NCI-H446 treated with DMSO at 0.1 percent for 48 hours (cell line): ENCODE data around the gene HESX1.

ENCODE experiments used
- DNase-seq: peaks from one replicate; lab custom pipeline; 2025; lab: John Stamatoyannopoulos, UW

The HESX1 gene

DNA sequence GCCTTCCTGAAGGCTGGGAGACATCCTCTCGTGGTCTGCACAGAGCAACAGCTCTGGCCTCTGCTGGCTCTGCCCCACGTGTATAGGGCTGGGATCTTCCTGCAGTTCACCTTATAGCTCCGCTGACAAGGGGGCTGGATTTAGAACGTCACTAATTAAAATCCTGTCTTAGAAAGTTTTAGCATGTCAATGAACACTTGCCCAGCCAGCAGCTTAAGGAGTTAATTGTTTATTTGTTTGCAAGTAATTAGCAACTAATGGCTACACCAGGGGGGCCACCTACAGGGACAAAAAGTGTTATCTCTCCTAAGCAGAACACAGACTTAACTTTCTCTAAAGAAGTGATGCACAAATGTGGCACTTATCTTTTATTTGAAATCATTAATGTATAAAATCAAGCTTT, at the start of gene HESX1:
Gene HESX1 (minus strand): TSS at position 84 of the 403 bp plus-strand sequence. CDS start 60 bp downstream, at position 24.
- no peak for DNase-seq

DNA sequence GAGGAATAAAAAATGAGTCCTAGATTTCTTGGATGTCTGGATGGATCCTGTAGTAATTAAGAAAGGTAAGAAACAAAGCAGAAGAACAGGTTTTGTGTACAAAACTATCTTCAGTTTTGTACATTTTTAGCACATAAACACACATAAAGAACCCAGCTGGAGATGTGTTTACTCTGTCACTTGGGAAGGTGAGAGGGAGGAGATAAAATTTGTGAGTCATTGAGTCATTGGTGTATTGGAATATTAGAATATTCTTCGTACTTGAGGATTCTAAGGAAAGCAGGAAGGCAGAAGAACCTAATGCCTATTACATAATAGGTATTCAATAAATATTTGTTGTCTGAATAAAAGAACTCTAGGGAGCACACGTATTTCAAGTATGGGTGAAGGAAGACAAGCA, 45.2 kb upstream of the HESX1 start:
- DNase-seq, result no peak

DNA sequence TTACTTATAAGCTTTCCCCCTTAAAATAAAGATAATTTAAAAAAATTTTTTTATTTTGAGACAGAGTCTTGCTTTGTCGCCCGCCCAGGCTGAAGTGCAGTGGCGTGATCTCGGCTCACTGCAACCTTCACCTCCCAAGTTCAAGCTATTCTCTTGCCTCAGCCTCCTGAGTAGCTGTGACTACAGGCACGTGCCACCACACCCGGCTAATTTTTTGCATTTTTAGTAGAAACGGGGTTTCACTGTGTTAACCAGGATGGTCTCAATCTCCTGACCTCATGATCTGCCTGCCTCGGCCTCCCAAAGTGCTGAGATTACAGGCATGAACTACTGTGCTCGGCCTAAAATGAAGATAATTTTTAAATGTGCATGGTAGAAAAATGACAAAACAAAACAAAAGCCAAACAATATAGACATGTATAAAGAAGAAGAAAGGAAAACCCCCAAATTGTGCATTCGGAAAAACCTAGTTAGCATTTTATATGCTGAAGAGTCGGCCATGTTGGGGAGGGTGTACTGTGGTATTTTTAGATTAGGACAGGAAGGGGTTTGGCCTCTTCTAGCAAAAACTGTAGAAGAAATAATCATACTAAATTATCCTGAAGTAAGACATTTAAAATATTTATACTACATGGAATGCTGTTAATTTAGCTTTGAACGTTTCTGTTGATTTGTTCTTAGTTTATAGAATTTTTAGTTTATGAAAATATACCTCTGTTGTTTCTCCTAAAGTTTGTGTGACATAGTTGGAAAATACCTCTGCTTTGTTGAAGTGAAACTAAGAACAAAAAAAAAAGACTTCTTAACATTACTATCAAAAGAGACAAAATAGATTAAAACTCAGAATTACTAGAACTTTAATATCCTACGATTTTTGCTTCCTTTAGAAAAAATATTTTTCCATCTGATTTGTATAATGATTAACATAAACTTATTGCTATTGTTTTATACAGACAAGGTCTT, 35.1 kb upstream of the HESX1 start:
- DNase-seq, result no peak

DNA sequence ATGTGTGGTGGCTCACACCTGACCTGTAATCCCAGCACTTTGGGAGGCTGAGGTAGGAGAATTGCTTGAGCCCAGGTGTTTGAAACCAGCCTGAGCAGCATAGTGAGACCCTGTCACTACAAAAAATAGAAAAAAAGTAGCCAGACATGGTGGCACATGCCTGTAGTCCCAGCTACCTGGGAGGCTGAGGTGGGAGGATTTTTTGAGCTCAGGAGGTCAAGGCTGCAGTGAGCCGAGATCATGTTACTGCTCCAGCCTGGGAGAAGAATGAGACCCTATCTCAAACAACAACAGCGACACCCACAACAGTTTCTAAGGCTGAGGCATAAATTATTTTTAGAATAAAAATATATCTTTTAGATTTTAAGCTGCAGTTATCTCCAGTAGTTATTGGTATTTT, 34.0 kb upstream of the HESX1 start:
- DNase-seq, result no peak

DNA sequence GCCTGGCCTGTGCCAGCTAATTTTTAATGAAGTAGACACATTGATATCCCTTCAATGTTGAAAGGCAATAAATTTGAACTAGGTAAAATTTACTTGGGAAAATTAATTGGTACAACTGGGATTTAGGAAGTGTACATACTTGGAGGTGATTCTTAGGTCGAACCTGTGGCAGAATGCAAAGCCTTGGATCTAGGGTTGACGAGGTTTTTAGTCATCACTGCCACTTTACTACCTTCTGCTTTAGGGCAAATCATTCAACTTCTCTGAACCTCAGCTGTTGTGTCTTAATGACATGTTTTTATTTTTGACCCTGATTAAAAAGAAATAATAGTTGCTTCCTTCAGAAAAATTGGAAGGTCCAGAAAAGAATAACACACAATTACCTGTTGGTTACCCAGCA, 30.2 kb upstream of the HESX1 start:
- no peak for DNase-seq

DNA sequence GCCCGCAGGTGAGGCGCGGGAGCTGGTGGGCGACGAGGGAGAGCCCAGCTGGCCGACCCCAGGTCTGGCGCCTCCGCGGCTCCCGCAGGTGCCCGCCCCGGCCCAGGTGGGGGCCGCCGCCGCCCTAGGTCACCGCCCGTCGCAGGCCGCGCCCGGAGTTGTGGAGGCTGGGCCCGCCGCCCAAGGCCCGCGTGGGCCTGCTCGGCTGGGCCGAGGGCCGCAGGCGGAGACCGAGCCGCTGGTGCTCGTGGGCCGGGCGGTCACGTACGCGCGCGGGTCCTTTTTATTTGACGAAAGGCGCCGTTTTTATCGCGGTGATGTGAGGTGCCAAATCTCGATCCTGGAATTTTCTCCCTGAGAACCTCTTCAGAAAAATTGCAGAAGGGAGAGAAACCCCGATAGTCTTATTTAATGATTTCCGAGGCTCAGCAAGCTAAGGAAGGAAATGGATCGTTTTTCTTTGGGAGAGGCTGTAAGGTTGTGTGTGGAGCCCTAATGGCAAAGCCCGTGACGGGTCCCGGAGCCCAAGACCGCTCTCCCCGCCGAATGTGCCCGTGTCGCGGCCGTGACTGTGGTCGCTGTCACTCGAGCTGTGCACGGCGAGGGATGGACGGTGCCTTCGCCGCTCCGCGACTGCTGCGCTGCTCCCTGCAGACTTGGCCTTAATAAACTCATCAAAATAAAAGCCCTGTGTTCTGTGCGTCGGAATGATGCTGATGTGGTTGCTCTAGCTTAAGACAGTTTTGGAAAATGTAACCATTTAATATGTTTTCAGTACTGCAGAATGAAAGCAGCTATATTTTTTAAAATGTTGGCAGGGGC, 28.4 kb upstream of the HESX1 start:
- DNase-seq, result no peak

DNA sequence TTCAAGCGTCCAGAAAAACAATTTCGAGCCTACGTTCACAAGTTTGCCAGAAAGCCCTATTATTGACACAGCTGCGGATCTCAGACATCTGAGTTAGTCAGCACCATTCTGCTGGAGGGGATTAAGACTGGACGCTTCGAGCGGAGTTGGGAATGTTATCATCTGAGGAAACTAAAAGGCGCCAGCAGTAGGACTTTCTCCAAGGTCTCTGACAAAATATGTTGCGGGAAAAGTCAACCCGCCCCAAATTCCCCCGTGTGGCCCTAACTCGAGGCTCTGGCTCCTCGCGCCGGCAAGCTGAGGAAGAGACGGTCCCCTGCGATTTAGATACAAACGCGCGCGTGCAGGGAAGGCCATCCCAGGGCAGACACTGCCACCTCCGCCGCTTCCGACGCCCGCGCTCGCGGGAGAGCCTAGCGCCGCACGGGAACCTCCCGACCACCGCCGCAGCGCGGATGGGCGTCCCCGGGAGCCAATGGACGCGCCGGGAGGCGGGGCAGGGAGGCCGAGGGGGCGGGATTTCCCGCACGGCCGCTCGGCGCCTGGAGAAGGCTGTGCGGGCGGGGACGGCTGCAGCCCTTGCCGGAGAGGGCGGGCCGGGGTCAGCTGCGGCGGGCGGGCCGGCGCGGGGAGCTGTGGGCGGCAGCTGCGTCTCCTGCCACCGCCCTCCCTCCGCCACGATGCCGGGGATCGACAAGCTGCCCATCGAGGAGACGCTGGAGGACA, 27.6 kb upstream of the HESX1 start, which contains the start of gene APPL1:
Gene APPL1 (plus strand): TSS at position 526 of the 726 bp plus-strand sequence. CDS start 155 bp downstream, at position 681.
- peak; percentile 63 for DNase-seq

DNA sequence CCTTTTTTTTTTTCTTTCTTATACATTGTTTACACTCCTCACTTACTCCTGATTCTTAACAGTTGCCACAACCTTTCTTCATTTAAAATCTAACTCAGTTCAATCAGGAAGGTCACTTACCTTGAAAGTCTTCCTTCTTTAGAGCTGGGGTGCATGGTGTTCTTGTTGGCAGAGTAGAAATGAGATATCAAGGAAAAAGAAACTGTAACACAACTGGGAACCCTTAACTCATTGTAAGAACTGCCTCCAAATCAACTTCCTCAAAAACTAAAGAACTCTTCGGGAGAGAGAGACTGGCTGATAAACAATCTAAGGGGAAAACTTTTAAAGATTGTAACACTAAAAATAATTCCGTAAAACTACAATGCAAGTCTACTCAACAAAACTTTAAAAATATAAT, 26.4 kb upstream of the HESX1 start:
- no peak for DNase-seq

DNA sequence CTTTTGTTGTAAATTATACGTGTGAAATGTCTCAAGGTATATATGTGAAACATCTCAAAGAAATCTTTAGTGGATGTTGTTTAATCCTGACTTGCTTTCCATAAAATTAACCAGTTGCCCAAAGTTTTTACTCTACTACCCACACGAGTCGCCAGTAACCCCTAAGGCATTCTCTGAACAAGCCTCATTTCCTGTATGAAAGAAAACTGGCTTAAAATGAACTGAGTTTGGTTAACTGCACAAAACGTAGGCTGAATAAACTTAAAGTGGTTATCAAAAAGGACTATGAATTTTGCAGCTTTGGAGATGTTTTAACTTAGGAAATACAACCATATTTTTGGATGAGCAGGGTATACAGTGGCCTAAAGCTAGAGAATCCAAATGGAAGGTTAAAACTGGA, 25.1 kb upstream of the HESX1 start:
- DNase-seq, result no peak

DNA sequence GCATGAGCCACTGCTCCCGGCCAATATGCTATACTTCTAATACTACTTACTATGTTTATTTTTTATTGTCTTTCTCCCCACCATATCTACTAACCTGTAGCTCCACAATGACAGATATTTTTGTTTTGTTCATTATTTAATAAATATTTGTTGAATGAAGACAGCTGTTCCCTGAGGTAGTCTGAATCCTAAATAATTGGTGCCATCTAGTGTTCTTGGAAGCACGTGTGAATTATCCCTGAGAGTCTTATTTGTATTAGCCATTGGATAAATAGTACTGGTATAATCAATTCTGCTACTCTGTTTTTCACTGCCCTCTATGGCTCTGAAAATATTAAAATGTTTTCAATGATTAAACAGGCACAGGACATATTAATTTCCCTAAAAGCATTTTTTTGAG, 22.1 kb upstream of the HESX1 start:
- DNase-seq, result no peak

DNA sequence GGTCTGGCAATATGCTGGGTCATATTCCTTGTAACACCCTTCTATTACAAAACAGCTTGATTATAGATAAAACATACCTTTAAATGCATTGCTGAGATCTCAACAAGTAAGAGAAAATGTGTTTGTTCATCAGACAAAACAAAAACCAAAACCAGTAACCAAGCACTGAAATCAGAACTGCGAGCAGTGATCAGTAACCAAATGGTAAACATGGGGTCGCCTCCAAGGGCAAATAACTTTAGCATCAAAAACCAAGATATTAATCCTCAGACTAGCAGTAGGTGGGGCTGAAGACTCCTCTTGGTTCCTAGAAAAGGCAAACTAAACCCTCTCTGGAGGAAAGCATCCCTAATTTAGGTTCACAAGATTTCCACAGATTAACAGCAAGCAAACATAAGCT, 6.6 kb upstream of the HESX1 start:
- no peak for DNase-seq

DNA sequence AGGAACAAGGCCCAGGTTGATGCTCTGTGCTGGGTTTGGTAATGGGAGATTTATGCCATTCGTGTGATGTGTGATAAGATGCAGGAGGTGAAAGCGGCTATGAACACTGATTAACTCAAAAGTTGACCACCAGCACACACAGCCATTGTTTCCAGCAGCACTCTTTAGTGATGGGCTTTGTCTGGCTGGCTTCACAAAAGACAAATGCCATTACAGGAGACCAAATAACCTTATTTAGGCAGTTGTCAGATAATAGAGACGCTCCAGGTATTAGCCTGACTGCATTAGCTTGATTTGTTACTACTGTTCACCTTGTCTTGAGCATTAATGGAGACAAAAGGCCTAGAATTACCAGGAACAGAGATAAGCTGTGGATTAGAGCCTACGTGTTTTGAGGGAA, 5.1 kb downstream of the HESX1 start:
- DNase-seq, result no peak

DNA sequence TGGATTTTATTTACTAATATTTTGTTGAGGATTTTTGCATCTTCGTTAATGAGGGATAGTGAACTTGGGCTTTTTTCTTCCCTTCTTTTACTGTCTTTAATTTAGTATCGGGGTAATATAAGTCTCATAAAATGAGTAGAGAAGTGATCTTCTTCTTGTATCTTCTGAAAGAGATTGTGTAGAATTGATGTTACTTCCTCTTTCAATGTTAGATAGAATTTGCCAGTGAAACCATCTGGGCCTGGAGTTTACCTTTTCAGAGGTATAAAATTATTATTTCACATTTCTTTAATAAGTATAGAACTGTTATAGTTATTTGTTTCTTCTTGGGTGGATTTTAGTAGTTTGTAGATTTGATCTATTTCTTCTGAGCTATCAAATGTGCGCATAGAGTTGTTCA, 7.8 kb downstream of the HESX1 start:
- no peak for DNase-seq

DNA sequence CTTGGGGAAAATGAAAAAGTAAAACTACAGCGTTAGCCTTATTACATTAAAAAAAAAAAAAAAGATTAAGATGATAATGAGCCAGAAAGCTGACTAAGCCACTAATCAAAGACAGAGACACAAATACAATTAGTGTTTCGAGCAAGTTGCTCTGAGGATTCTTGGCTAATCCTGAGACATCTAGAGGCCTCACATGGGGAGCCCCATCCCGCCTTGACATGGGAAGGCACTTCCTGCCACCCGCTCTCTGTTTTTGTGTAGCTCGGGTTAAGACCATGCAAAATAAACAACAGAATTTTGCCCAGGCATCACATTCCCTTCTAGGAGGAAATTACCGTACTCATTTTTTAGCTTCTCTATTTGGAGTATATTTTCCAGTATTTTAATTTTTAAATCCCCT, 15.3 kb downstream of the HESX1 start:
- DNase-seq, result no peak

DNA sequence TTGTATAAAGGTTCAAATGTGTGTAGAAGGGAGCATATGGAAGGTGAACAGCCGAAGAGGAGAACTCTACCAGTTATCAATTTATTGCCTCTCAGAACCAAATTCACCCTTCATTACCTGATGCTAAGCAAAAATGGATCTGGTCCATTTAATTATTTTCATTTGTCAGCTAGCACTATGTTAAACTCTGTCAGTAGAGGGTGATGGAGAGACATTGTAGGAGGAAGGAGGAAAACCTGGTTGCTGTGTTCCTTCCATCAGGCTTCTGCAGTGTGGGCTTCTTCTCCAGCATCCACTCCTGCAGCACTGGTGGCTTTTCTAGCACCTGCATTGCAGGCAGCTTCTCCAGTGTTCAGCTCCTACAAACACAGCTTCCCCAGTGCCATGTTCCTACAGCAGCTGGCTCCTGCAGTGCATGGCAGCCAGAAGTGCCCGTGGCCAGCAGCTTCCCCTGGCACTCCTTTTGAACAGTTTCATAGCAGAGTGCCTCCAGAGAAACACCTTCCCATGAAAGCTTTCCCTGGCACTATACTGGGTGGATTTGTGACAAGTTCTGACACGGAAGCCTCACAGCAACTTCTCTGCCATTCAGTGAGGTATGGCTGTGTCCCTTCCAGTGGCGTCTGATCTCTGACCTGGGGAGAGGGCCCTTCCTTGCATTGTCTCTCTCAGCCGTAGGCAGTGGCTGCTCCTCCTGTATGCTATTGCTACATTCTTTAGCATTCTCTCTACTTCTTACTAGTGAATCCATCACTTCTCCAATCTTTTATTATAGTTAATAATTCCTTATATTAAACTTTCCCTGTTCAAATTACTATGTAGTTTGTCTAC, 20.0 kb downstream of the HESX1 start:
- DNase-seq, result no peak

DNA sequence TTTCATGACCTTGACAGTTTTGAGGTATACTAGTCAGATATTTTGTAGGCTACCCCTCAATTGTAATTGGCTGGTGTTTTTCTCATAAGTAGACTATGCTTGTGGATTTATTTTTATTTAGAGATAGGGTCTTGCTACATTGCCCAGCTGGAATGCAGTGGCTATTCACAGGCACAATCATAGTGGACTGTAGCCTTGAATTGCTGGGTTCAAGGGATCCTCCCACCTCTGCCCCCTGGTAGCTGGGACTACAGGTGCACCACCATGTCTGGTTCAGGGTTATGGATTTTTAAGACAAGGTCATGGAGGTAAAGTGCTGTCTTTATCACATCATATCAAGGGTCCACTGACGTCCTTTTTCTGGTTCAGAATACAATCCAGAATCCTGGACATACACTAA, 23.7 kb downstream of the HESX1 start:
- no peak for DNase-seq

DNA sequence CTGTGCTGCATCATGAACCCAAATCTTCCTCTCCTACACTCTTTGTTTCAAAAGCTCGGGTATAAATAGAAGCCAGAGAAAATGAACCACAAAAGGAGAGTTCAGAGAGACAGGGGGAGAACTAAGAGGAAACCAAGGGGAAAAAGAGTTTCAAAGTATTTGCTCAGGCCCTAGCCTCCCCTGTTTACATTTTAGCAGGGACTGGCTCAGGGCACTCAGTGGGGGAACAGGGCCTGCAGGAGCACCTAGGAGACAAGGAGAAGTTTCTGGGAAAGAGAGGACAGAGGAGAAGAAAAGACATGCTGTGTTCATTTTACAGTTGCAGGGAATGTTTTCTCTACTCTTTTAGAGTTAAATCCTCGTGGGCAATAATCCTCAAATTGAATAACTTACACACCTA, 26.1 kb downstream of the HESX1 start:
- no peak for DNase-seq

DNA sequence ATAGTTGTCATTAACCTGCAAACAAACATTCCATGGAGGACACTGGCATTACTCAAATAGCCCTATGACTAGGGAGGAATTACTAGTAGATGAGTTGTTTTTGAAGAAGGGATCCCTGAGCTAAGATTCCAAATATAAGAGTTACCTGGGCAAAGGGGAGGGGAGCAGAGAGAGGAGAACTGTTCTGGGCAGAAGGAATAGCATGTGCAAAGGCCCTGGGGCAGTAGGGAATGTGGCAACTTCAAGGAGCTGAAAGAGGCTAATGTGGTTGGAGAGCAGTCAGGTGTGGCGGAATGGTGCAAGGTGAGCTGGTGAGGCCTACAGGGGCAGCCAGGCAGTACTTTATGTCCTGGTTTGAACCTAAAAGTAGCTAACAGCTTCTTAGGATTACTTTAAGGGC, 28.8 kb downstream of the HESX1 start:
- DNase-seq, result no peak

DNA sequence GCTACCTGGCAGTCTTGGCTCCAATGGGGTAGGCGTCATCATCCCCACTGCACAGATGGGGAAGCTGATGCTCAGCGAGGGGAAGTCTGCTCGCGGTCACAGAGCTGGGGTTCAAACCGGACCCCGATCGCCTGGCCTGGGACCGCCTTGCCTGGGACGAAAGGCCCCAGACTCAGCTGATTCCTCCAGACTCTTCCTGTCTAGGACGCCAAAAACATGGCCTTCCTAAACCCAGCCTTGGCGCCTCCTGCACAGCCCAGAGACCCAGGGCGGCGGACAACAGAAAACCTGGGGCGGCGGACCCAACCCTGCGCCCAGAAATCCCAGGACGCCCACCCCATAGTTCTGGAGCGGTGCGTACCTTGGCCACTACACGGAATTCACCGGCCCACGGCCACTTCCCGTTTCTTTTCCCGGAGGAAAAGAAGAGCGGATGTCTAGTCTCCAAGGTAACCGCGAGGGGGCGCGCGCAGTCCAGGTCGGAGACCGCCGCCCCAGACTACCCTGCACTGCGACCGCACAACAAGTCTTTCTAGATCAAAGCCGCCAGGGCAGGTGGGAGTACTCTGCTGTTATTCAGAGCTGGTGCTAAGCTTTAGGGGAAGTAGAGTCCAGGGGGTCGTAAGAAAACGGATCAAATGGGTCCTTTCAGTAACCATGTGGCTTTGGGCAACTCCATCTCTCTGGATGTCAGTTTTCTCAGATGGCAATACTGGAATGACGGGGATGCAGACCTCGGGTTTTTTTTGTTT, 29.7 kb downstream of the HESX1 start:
- no peak for DNase-seq

DNA sequence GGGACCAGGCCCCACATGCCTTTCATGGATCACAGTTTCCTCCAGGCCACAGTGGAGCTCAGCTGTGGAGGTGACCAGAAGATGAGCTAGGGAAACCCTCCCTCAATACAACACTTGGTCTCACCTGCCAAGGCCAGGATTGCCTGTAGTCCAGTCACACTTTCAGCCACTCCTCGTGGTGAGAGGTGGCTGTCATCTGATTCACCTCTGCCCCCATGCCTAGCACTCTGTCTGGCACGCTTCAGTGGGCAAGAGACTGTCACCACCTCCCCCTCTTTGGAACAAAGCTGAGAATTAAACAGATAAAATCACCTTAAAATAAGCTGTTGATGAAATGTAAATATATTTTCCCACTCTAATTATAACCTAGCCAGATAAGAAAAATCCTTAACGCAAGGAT, 30.7 kb downstream of the HESX1 start:
- no peak for DNase-seq

DNA sequence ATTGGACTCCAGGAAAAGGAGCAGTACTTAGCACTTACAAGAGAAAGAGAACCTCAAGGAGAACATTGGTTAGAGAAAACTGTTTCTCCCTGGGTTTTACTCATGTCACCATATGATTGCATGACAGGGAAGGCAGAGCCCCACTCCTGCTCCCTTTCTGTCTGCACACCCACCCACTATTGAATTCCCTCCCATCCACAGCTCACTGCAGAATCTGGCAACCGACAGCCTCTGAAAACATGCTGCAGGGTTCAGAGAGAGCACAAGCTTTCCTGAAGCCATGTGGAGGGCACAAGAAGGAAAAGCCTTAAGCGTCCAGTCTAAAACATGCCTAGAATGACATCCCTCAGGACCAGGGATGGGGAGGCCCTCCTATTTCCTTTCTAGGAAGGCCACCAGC, 31.6 kb downstream of the HESX1 start:
- DNase-seq, result no peak
